ENCODE results near the gene PPIC. TPM values are rescaled to one million over a fixed set of nuclear protein-coding genes. Genes with fewer than 3 reads are reported as not detected.
"Not testable (repeated sequence)": the region's sequence is repeated elsewhere in the genome, so short reads cannot be mapped to it uniquely, and the experiment has no call there.

The PPIC gene
- total RNA-seq, 1 donor from 2014 or later = 44.7 TPM

DNA sequence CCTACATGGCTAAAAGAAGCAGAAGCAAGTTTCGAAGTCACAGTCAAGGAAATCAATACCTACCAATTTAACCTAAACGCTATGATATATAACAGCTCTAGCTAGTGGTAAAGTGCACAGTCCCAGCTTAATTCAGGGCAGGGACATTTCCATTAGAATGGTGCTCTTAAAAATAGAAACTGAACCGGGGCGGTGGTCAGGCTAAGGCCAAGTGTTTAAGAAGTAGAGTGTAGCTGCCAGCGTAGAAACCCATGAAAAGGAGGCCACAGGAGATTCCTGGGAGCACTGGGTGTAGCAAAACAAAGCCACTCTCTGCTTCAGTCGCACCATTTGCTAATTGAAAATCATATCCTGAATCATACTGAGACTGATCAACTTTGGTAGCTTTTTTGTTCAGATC, 28.8 kb downstream of the PPIC start:
- no peak for ATAC-seq

DNA sequence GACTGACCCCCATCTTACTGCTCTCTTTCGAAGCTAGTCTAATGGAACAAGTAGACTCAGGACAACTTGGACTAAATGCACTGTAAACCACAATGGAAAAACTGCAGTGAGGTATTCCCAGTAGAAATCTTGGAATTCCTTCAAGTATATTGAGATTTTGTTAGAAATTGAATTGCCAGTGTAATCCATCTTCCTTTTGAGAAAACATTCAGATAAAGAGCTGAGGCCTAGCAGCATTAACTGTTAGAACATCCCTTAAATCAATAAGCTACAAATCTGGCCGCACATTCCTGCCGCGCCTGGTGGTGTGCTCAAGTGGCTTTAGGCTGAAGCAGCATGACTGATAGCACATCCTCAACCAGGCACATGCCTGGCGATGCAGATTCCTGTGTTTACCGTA, 29.3 kb downstream of the PPIC start:
- ATAC-seq = no peak

- ATAC-seq = no peak
These were observed 34.7 kb downstream of the PPIC start for GRCh38 chr5:123001808-123002207.

DNA sequence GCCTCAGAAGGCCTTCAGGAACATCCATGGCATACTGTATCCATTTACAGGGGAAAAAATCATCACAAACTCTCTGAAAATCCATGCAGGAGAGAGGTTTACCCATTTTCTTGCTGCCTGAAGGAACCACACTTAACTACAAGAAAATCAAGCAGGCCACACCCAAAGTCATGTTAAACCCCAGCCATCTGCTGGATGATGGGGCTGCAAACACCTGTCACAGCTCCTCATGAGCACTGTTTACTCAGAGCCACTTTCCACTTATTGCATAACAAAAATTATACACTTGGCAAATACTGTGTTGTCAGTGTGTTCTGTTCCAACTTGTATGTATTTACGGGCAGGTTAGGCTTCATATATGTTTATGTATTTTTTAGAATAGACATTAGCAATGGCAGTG, 35.8 kb downstream of the PPIC start:
- peak; percentile 28 for ATAC-seq

GRCh38 chr5:122999947-123000563, 36.5 kb downstream of the PPIC start:
- ATAC-seq = no peak

DNA sequence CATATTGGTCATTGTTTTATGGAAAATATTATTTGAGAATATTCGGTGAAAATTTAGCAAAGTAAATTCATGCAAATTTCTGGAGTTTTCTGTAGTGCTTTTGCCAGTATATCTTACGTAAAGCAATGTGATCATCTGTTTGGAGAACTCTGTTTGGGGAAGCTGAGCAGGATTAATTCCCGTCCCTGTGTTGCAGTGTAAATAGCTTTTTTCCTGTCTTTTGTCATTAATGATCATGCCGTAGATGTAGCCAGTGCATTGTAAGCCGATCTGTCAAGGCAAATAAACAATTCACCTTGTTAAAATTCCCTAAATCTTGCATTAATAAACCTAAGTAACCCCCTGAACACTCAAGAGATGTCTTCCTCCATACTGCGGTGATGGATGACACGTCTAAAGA, 39.2 kb downstream of the PPIC start:
- no peak for ATAC-seq

DNA sequence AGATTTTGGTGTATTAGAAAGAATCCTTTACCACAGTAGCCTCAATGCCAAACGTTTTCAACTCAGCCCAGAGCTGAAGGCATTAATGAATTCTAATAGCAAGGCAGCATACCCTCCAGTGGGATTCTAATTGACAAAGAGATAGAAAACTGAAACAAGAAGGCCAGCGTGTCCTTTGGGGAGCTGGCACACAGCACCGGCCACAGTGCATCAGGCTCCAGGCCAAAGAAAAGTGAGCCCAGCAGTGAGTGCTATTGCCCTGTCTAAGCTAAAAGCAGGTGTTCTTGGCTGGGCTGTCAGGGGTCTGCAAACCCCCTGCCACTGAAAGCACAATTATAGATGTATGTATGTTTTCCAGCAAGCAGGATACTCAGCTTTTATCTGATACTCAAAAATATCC, 40.4 kb downstream of the PPIC start:
- ATAC-seq = no peak

DNA sequence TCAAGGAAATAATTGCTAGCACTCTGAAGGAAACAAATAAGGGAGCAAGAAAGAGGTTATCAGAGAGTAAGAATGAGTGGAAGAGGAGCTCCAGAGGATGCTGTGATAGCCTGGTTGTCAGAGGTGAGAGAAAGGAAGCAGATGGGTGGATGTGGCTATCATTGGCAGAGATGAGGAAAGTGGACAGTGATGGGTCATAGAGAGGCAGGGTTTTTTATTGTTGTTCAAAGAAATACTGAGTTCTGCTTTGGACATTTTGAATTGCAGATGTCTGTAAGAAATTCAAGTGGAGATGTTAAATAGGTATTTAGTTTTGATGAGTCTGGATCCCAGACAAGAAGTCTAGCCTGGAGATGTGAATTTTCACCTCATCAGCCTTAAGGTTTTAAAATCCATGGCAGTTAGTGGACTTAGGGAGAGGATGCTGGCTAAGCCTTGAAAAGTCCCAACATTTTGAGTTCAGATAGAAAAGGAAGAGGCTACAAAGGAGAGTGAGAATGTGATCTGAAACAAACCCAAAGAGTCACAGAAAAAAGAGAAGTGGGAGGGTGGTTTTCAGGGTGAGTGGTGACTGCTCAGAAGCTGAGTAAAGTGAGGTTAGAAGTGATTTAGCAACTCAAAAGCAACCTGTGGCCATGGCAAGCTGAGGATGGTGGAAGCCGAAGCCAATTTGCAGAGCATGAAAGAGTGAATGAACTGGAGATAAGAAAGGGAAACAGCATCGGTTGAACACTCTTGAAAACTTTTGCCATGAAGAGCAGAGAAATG, 50.4 kb downstream of the PPIC start:
- ATAC-seq = no peak

DNA sequence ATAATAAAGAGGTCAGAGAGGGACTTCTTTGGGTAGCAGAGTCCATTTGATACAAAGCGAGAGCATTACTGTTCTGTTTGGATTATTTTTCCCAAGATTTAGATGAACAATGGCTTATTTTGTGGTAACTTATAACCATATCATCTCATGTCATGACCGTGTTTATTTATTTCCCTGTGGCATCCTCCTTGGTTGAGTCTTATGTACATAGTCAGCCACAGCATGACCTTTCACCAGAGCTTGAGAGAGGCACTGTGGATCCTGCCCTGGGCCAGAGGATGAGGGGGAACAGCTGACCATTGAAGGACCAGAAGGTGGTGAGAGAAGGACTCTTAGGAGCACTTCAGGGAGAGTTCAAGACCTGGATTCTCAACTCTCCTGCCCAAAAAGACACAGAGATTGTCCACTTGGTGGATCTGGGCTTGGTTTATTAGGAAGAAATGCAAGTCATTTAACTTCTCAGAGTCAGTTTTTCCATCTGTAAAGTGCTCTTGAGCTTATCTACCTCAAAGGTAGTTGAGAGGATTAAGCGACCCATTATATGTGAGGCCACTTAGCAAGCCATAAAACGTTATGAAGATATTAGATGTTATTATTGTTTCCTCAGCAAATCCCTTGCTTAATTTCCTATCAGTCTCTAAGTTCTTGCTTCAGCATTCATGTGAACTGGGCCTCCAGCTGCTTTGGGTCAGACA, 51.4 kb downstream of the PPIC start:
- no peak for ATAC-seq

DNA sequence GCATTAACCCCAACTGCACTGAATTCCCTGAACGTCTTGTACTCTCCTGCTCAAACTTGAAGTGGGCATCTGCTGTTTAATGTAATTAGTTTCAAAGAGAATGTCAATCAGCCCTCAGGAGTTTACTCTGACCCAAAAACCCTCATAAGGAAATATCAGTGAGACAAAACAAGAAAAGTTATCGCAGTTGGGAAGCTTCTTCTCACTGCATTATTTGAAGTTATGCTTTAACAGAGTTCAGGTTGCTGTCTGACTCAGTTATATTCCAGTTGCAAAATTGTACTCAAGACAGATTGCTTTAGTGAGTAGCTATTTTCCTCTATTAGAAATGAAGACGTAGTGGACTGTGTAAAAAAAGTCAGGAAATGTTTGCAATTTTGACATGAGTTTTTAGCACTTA, 52.1 kb downstream of the PPIC start:
- ATAC-seq = no peak

DNA sequence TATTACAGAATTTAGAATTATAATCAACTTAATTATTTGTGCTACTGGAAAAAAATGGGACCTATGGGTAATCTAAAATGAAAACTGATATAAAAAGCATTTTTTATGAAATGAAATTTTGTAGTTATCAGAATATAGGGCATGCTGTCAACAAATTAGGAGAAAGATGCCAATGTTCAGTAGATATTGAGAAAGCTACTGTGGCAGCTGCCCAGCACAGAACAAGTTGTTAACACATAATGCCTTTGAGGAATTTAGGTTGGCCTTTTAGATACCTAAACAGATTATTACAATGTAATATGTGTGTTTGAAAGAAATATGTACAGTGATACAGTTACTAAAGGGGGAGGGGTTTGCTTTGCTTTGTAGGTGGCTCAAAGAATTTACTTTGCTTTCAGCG, 54.1 kb downstream of the PPIC start:
- ATAC-seq = no peak

- no peak for ATAC-seq
These were observed 54.7 kb downstream of the PPIC start for GRCh38 chr5:122981846-122982245.

DNA sequence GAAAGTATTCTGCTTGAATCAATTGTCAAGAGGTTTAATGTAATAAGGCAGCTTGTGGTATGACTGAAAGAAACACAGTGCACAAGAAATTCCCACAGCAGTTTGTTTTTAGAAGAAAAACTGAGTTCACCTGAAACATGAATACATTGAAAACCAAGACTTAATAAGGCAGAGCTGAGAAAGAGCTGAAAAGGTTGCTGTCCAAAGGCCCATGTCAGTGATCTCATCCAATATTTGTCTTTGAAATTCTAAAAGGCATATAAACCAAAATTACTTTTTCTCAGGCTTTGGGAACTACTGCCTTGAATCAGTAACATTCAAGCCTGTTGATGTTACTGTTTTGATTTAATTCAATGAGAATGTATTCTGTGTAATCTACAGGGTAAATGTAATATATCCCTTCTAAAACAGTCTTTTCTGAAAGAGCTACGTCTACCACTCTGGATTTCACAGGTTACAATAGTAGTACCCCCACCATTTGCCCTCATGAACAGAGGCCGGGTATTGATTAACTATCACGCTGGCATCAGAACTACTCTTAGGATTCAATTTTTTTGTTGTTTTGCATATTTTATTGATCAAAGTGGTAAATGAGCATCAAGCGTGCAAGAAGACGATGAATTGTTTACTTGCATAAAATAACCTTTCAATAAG, 57.8 kb downstream of the PPIC start:
- ATAC-seq = no peak

GRCh38 chr5:122978068-122978467, 58.5 kb downstream of the PPIC start:
- ATAC-seq = no peak

DNA sequence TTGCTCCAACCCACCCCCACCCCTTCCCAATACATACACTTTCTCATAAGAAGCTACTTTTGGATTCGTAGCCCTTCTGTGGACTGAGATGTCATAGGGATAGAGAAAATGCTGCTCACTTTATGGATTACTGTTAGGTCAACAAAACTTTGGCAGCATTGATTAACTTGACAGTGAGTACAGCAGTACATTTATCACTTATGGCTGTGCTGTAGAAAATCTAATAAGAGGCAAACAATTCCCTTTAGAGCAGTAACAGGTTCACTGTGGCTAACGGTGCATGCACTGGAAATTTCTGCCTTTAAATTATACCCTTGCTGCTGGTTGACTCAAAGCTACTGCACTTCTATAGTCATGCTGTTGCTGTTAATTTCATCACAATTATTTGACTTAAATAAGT, 59.2 kb downstream of the PPIC start:
- no peak for ATAC-seq

- not testable (repeated sequence) for ATAC-seq
These were observed 62.3 kb downstream of the PPIC start for GRCh38 chr5:122974251-122974650.

GRCh38 chr5:122973759-122974158, 62.8 kb downstream of the PPIC start:
- ATAC-seq = not testable (repeated sequence)

Other genes with a start within 250 kb of the PPIC start
- 31.8 TPM for gene SNX24, start 191.1 kb downstream of the PPIC start, total RNA-seq
- 0.32 TPM for gene PRDM6, start 52.5 kb upstream of the PPIC start, total RNA-seq